Coronary artery (tissue), 2 donors: Measurements from ENCODE around the gene PLXNA4.

ENCODE experiments used
- DNase-seq: peaks from one replicate; pipeline ENCODE4 v3.0.0-alpha.2; 2017; ENCODE audit warnings: low spot score
- H3K27ac ChIP-seq, 2 donors: fragments of 200-600 bp; sonication (generic); one replicate each; pipeline ENCODE4 v1.5.1; 2016 to 2019
- H3K4me3 ChIP-seq: fragments of 200-600 bp; sonication (generic); 2 replicates; pipeline ENCODE4 v1.5.1; 2016; ENCODE audit warnings: mild to moderate bottlenecking, moderate library complexity
- TF ChIP-seq, protein P1 (sequence below): fragments of 200-600 bp; sonication (generic); IDR thresholded peaks from one replicate; pipeline ENCODE4 v1.5.1; 2019; ENCODE audit warnings: antibody characterized with exemption

Gene PLXNA4

DNA sequence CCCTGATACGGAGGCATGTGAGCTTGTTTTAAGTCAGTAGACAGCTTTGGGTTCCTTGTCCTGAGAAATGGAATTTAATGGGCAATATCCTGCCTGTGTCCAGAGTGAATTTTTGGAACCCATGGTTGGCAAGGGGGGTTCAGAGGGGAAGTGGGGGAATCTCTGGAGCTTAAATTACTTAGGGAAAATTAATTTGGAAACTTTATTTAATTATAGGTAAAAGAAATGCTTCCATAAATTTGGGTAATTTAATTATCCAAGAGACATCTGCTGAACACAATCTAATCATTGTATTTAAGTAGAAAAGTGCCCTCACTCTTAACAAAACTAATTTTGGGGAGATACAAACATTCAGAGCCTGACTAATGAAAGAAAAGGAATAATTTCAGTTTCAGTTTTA is 99.7 kb downstream of the PLXNA4 start:
- H3K27ac ChIP-seq, result no peak overlapping the region
- no peak for DNase-seq
- TF ChIP-seq, protein P1, sequence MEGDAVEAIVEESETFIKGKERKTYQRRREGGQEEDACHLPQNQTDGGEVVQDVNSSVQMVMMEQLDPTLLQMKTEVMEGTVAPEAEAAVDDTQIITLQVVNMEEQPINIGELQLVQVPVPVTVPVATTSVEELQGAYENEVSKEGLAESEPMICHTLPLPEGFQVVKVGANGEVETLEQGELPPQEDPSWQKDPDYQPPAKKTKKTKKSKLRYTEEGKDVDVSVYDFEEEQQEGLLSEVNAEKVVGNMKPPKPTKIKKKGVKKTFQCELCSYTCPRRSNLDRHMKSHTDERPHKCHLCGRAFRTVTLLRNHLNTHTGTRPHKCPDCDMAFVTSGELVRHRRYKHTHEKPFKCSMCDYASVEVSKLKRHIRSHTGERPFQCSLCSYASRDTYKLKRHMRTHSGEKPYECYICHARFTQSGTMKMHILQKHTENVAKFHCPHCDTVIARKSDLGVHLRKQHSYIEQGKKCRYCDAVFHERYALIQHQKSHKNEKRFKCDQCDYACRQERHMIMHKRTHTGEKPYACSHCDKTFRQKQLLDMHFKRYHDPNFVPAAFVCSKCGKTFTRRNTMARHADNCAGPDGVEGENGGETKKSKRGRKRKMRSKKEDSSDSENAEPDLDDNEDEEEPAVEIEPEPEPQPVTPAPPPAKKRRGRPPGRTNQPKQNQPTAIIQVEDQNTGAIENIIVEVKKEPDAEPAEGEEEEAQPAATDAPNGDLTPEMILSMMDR, result no peak
- H3K4me3 ChIP-seq, result no peak overlapping the region

GRCh38 chr7:132475669-132476116 is 100.6 kb downstream of the PLXNA4 start:
- H3K4me3 ChIP-seq, result no peak overlapping the region
- no peak overlapping the region for H3K27ac ChIP-seq
- no peak for DNase-seq
- TF ChIP-seq, protein P1, result no peak

GRCh38 chr7:132475037-132475668 is 101.1 kb downstream of the PLXNA4 start:
- Histone ChIP-seq H3K27ac (no peak overlapping the region), H3K4me3 (no peak overlapping the region)
- TF ChIP-seq, protein P1, result no peak
- no peak for DNase-seq

DNA sequence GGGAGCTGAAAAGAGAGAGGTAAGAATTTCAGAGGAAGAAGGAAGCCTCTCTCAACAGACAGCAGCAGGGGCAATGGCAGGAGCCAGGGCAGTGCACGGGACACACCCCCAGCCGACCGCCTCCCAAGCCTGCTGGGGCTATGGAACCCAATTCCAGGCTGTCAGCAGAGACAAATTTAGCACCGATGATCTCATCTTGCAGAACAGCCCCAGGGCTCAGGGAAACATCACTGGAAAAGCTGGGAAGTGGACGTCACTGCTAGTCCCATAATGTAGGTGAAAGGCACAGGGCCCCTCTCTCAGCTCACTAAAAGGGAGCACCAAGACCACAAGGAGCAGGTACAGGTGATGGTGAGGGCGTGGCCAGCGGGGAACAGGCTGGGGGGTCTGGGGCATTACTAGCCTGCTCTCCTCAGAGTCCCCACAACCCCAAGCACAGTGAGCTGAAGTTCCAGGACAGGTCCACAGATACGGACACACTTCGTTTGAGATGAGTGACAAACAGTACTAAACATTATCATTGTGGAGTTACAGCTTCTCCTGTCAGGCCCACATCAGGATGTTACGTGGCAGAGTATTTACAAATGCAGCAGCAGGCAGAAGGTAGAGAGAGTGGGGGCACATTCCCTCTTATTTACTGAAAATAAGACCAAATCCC is 103.7 kb downstream of the PLXNA4 start:
- Histone ChIP-seq H3K27ac (peak overlapping the region; percentile 42 to 86), H3K4me3 (peak overlapping the region; percentile 12)
- no peak for DNase-seq
- TF ChIP-seq, protein P1, result no peak

GRCh38 chr7:132471515-132471914 is 104.8 kb downstream of the PLXNA4 start:
- H3K4me3 ChIP-seq, result no peak overlapping the region
- H3K27ac ChIP-seq, result peak overlapping the region in 1 of 2 donors; percentile 86
- TF ChIP-seq, protein P1, result no peak
- DNase-seq, result no peak

DNA sequence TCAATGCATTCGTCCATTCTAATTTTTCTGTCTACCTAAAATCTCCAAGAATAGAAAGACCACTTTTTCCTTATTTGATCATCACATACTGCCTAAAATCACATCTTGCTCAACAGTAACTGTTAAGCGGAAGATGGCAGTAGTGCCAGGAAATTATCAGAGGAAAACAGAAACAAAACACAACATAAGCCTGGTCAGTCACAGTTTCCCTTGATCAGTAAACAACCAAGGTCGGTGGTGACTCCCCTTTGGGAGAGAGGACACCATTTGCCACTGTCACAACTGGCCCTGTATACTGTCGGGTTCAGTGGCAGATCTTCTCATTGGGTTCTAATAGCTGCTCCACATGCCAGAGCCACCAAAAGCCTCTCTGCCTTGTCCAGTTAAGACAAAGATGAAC is 106.6 kb downstream of the PLXNA4 start:
- TF ChIP-seq, protein P1, result no peak
- Histone ChIP-seq H3K4me3 (no peak overlapping the region), H3K27ac (no peak overlapping the region)
- no peak for DNase-seq

DNA sequence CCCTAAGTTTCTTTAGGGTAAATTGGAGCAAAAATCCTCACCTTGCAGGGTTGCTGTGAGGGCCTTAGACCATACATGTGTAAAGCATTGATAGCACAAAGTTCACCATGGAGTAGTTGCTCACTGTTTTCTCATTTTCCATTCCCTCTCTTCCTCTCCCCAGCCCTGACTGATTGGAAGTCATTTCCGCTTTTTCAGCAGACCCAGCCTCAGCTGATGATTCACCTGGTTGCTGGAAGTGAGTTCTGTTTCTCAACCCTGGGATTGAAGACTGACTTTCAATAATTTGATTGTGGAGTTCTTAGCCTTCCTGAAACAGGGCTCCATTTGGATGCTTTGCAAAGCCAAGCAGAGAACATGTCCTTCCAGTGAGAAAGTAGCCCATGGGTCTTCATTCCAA is 107.0 kb downstream of the PLXNA4 start:
- H3K4me3 ChIP-seq, result no peak overlapping the region
- no peak for DNase-seq
- TF ChIP-seq, protein P1, result no peak
- no peak overlapping the region for H3K27ac ChIP-seq
